Measurements from ENCODE around the gene PGF. TPM values are rescaled to one million over a fixed set of nuclear protein-coding genes. Genes with fewer than 3 reads are reported as not detected.

Gene PGF
- total RNA-seq, 1 donor = 16.3 TPM

DNA sequence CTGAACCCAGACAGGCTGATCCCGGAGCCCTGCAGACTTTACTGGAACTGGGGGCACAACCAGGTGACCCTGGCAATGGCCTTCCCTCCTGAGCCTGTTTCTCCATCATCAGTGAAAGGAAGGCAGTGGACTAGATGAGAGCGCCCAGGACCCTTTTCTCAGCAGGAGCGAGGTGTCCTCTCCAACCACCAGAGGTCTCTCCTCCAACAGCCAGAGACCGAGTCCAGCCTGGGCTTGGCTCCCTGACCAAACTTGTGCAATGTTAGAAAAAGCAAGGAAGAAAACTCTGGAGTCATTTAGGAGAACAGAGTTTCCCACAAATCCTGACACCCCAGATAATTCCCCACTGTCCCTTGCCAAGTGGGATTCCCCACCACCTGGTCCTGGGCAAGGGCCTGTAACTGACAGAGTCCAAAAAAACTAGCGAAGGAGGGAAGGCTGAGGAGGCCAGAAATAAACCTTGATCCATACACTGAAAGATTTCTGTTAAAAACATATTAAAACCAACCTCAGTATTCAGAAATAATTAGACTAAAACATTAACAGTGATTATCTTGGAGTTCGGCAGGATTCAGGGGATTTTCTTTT lies 41.3 kb downstream of the PGF start:
- Histone ChIP-seq H3K9me3 (ENCODE audit: low read depth, low read length) (no peaks in the 10 kb centered on the region), H3K4me3 (ENCODE audit: insufficient read depth, low read length) (no peak overlapping the region), H3K27me3 (ENCODE audit: insufficient read depth, low read length) (no peaks in the 10 kb centered on the region), H2AFZ (ENCODE audit: low read length) (peak overlapping the region; percentile 54), H3K4me2 (ENCODE audit: insufficient read depth, low read length) (no peak overlapping the region), H3K27ac (ENCODE audit: low read depth, low read length) (no peak overlapping the region), H3K4me1 (ENCODE audit: insufficient read depth, low read length) (peaks cover 6% of the 10 kb centered on the region), H4K20me1 (ENCODE audit: insufficient read depth, low read length) (no peaks in the 10 kb centered on the region), H3K36me3 (ENCODE audit: insufficient read depth, low read length) (no peaks in the 10 kb centered on the region), H3K79me2 (ENCODE audit: insufficient read depth, low read length) (no peaks in the 10 kb centered on the region)
- peak; percentile 97 for DNase-seq (ENCODE audit: insufficient read length, low spot score, missing footprints)
- peak; percentile 92 for TF ChIP-seq CTCF (IDR thresholded peaks at IDR 0.05; ENCODE audit: extremely low read depth, low read depth, low read length)

- Histone ChIP-seq H3K79me2 (ENCODE audit: insufficient read depth, low read length) (no peaks in the 10 kb centered on the region), H2AFZ (ENCODE audit: low read length) (no peak overlapping the region), H3K36me3 (ENCODE audit: insufficient read depth, low read length) (no peaks in the 10 kb centered on the region), H3K4me2 (ENCODE audit: insufficient read depth, low read length) (no peak overlapping the region), H3K4me3 (ENCODE audit: insufficient read depth, low read length) (no peak overlapping the region), H3K27me3 (ENCODE audit: insufficient read depth, low read length) (no peaks in the 10 kb centered on the region), H3K27ac (ENCODE audit: low read depth, low read length) (no peak overlapping the region), H3K4me1 (ENCODE audit: insufficient read depth, low read length) (peaks cover 6% of the 10 kb centered on the region), H4K20me1 (ENCODE audit: insufficient read depth, low read length) (no peaks in the 10 kb centered on the region), H3K9me3 (ENCODE audit: low read depth, low read length) (no peaks in the 10 kb centered on the region)
- no peak for DNase-seq (ENCODE audit: insufficient read length, low spot score, missing footprints)
- TF ChIP-seq CTCF (IDR thresholded peaks at IDR 0.05; ENCODE audit: extremely low read depth, low read depth, low read length) = no peak
Observed at GRCh38 chr14:74913393-74913910, 41.9 kb downstream of the PGF start.

GRCh38 chr14:74912801-74913200 lies 42.6 kb downstream of the PGF start:
- no peaks in the 10 kb centered on the region for H3K36me3 ChIP-seq (ENCODE audit: insufficient read depth, low read length)
- no peaks in the 10 kb centered on the region for H3K9me3 ChIP-seq (ENCODE audit: low read depth, low read length)
- peak; percentile 6 for DNase-seq (ENCODE audit: insufficient read length, low spot score, missing footprints)
- no peak overlapping the region for H3K4me3 ChIP-seq (ENCODE audit: insufficient read depth, low read length)
- H4K20me1 ChIP-seq (ENCODE audit: insufficient read depth, low read length) = no peaks in the 10 kb centered on the region
- no peak overlapping the region for H2AFZ ChIP-seq (ENCODE audit: low read length)
- H3K27me3 ChIP-seq (ENCODE audit: insufficient read depth, low read length) = no peaks in the 10 kb centered on the region
- peaks cover 6% of the 10 kb centered on the region for H3K4me1 ChIP-seq (ENCODE audit: insufficient read depth, low read length)
- H3K27ac ChIP-seq (ENCODE audit: low read depth, low read length) = no peak overlapping the region
- no peak for TF ChIP-seq CTCF (IDR thresholded peaks at IDR 0.05; ENCODE audit: extremely low read depth, low read depth, low read length)
- H3K4me2 ChIP-seq (ENCODE audit: insufficient read depth, low read length) = no peak overlapping the region
- H3K79me2 ChIP-seq (ENCODE audit: insufficient read depth, low read length) = no peaks in the 10 kb centered on the region

DNA sequence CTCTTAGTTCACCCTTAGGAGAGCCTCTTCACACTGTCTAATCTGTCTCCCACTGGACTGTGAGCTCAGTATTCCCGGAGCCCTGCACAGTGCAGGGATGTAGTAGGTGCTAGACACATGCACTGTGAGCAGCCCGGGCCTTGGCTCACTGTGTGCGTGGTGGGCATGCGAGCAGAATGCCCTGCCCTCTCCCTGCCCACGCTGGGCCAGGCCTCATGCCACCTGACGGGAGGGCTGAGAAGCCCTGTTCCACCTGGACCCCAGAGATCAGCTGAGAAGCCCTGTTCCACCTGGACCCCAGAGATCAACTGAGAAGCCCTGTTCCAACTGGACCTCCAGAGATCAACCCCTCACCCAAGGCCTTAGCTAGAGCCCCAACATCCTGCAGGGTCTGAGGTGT lies 43.3 kb downstream of the PGF start:
- peak; percentile 62 for DNase-seq (ENCODE audit: insufficient read length, low spot score, missing footprints)
- H3K9me3 ChIP-seq (ENCODE audit: low read depth, low read length) = no peaks in the 10 kb centered on the region
- peaks cover 10% of the 10 kb centered on the region for H3K4me1 ChIP-seq (ENCODE audit: insufficient read depth, low read length)
- H2AFZ ChIP-seq (ENCODE audit: low read length) = no peak overlapping the region
- no peaks in the 10 kb centered on the region for H3K79me2 ChIP-seq (ENCODE audit: insufficient read depth, low read length)
- no peaks in the 10 kb centered on the region for H3K36me3 ChIP-seq (ENCODE audit: insufficient read depth, low read length)
- no peak overlapping the region for H3K4me3 ChIP-seq (ENCODE audit: insufficient read depth, low read length)
- H3K4me2 ChIP-seq (ENCODE audit: insufficient read depth, low read length) = no peak overlapping the region
- H3K27me3 ChIP-seq (ENCODE audit: insufficient read depth, low read length) = no peaks in the 10 kb centered on the region
- H4K20me1 ChIP-seq (ENCODE audit: insufficient read depth, low read length) = no peaks in the 10 kb centered on the region
- TF ChIP-seq CTCF (IDR thresholded peaks at IDR 0.05; ENCODE audit: extremely low read depth, low read depth, low read length) = no peak
- no peak overlapping the region for H3K27ac ChIP-seq (ENCODE audit: low read depth, low read length)
